HCT116 (cell line): ENCODE data around the gene BRINP1. TPM values are rescaled to one million over a fixed set of nuclear protein-coding genes. Genes with fewer than 3 reads are reported as not detected.

Source experiments
- ATAC-seq: fragments of 200-7000 bp; cut with Tn5 transposase; 2 replicates; pipeline ENCODE4 v1.9.1; 2020; ENCODE audit warnings: mild to moderate bottlenecking, moderate library complexity
- BruUV-seq: library from RNA; stranded (reverse); fragments of 400-500 nt; replicated peaks from 2 replicates; lab custom pipeline; 2021; lab: Mats Ljungman, UMichigan
- CTCF ChIA-PET: fragments of 300-600 bp; sonication (Branson Sonifier 250); formaldehyde crosslinking; loops from one replicate; lab custom pipeline; 2021; ENCODE audit warnings: antibody characterized with exemption; lab: Charles Lee
- POLR2A ChIA-PET: fragments of 300-600, 350-600 bp; sonication (Branson Sonifier 250); formaldehyde crosslinking; loops from one replicate; lab custom pipeline; 2021; ENCODE audit warnings: antibody characterized with exemption; lab: Charles Lee
- RAD21 ChIA-PET, 2 experiments: fragments of 300-600 bp; sonication (Branson Sonifier 250); formaldehyde crosslinking; loops; one replicate each; lab custom pipeline; 2023; ENCODE audit warnings: low total read pairs in 2 of 2; ENCODE audit not compliant: uncharacterized antibody in 2 of 2, unreplicated experiment in 2 of 2, low non-redundant PET in 1 of 2; lab: Charles Lee
- DNase-seq: peaks from one replicate; pipeline ENCODE4 v3.0.0-alpha.2; 2010; ENCODE audit warnings: low read depth, low spot score
- H2AFZ ChIP-seq: fragments of 200-600 bp; shearing (Covaris generic), sonication (generic); 2 replicates; pipeline ENCODE4 v1.6.1; 2017; ENCODE audit warnings: low read depth, mixed run types, mixed read lengths, antibody characterized with exemption, low read length; ENCODE audit not compliant: poor library complexity, severe bottlenecking
- H3K27ac ChIP-seq: 2 replicates; pipeline ENCODE4 v1.5.1; 2012; ENCODE audit warnings: low read depth, low read length
- H3K27me3 ChIP-seq: fragments of 200-600 bp; sonication (generic); 2 replicates; pipeline ENCODE4 v1.6.1; 2016; ENCODE audit warnings: mixed run types, low read length, mixed read lengths; ENCODE audit not compliant: insufficient read depth
- H3K36me3 ChIP-seq, 2 experiments: fragments of 200-500 bp in 1 of 2; fragments of 200-600 bp in 1 of 2; sonication (Bioruptor generic) in 1 of 2; sonication (generic) in 1 of 2; 2 replicates each; pipeline versions ENCODE4 v1.5.1 to v1.6.1; 2014 to 2016; ENCODE audit warnings: low read length in 2 of 2, inconsistent platforms in 1 of 2, mixed read lengths in 1 of 2, mixed run types in 1 of 2; ENCODE audit not compliant: insufficient read depth in 2 of 2, control insufficient read depth in 1 of 2
- H3K4me1 ChIP-seq, 2 experiments: fragments of 200-600 bp in 1 of 2; sonication (generic) in 1 of 2; 2 replicates each; pipeline versions ENCODE4 v1.5.1 to v1.6.1; 2012 to 2017; ENCODE audit warnings: low read length in 2 of 2, inconsistent platforms in 1 of 2, mild to moderate bottlenecking in 1 of 2, mixed read lengths in 1 of 2, mixed run types in 1 of 2, moderate library complexity in 1 of 2; ENCODE audit not compliant: insufficient read depth in 2 of 2, control insufficient read depth in 1 of 2
- H3K4me2 ChIP-seq: fragments of 200-600 bp; sonication (generic); 2 replicates; pipeline ENCODE4 v1.6.1; 2017; ENCODE audit warnings: mixed run types, low read length, mixed read lengths
- H3K4me3 ChIP-seq, 2 experiments: fragments of 200-600 bp in 1 of 2; sonication (generic) in 1 of 2; replicated peaks in 1 of 2; 2 replicates each; pipeline ENCODE4 v1.5.1; 2011 to 2016; ENCODE audit warnings: low read length in 2 of 2, control low read depth in 1 of 2, low read depth in 1 of 2, mild to moderate bottlenecking in 1 of 2, mixed read lengths in 1 of 2, mixed run types in 1 of 2
- H3K79me2 ChIP-seq: fragments of 200-600 bp; sonication (generic); 2 replicates; pipeline ENCODE4 v1.6.1; 2017; ENCODE audit warnings: mild to moderate bottlenecking, mixed run types, low read length, moderate library complexity, mixed read lengths; ENCODE audit not compliant: insufficient read depth
- H3K9ac ChIP-seq: fragments of 200-600 bp; sonication (generic); 2 replicates; pipeline ENCODE4 v1.6.1; 2016; ENCODE audit warnings: low read length, mixed read lengths
- H3K9me2 ChIP-seq: fragments of 200-600 bp; sonication (generic), shearing (Covaris generic); 2 replicates; pipeline ENCODE4 v1.6.1; 2017; ENCODE audit warnings: mixed run types, mild to moderate bottlenecking, moderate library complexity; ENCODE audit not compliant: insufficient read depth
- H3K9me3 ChIP-seq, 2 experiments: fragments of 200-500 bp in 1 of 2; fragments of 200-600 bp in 1 of 2; sonication (Bioruptor generic) in 1 of 2; sonication (generic) in 1 of 2; 2 replicates each; pipeline ENCODE4 v1.6.1; 2014 to 2017; ENCODE audit warnings: low read length in 2 of 2, mixed read lengths in 2 of 2, inconsistent platforms in 1 of 2, low read depth in 1 of 2, mild to moderate bottlenecking in 1 of 2, mixed run types in 1 of 2, moderate library complexity in 1 of 2; ENCODE audit not compliant: control insufficient read depth in 1 of 2, insufficient read depth in 1 of 2
- H4K20me1 ChIP-seq: fragments of 200-600 bp; sonication (generic), shearing (Covaris generic); 2 replicates; pipeline ENCODE4 v1.6.1; 2017; ENCODE audit warnings: mixed run types, mild to moderate bottlenecking, moderate library complexity; ENCODE audit not compliant: insufficient read depth
- CEBPB ChIP-seq: IDR thresholded peaks from 2 replicates; pipeline ENCODE4 v1.6.1; 2012; ENCODE audit warnings: low read depth
- EZH2 ChIP-seq: fragments of 200-600 bp; sonication (generic); IDR thresholded peaks from 2 replicates; pipeline ENCODE4 v1.6.1; 2017; ENCODE audit warnings: antibody characterized with exemption, mixed run types
- POLR2AphosphoS5 ChIP-seq: IDR thresholded peaks from 2 replicates; pipeline ENCODE4 v1.6.1; 2011; ENCODE audit warnings: mild to moderate bottlenecking, low read depth, low read length, moderate library complexity
- SIN3A ChIP-seq: IDR thresholded peaks from 2 replicates; pipeline ENCODE4 v1.6.1; 2012; ENCODE audit warnings: low read depth
- SP1 ChIP-seq: IDR thresholded peaks from 2 replicates; pipeline ENCODE4 v1.6.1; 2012; ENCODE audit warnings: low read depth
- SRF ChIP-seq: IDR thresholded peaks from 2 replicates; pipeline ENCODE4 v1.6.1; 2012; ENCODE audit warnings: low read depth
- ZFX ChIP-seq: fragments of 450-650 bp; IDR thresholded peaks from 2 replicates; pipeline ENCODE4 v1.6.1; 2017
- ZNF274 ChIP-seq: fragments of 200-500 bp; sonication (Bioruptor generic); IDR thresholded peaks from 2 replicates; pipeline ENCODE4 v1.6.1; 2014; ENCODE audit warnings: mild to moderate bottlenecking, low read depth, low read length, inconsistent platforms
- intact Hi-C: fragments of 100-400 bp; cut with micrococcal nuclease; formaldehyde crosslinking; loops from 2 replicates; pipeline ENCODE4 v1.10.0; 2022
- total RNA-seq: library from RNA; stranded (reverse); gene quantifications from one replicate; pipeline ENCODE4 v1.2.1, GENCODE V29; 2021; ENCODE audit not compliant: unreplicated experiment
- TF ChIP-seq, protein P1 (sequence below): IDR thresholded peaks from 2 replicates; pipeline ENCODE4 v1.6.1; 2011; ENCODE audit warnings: mild to moderate bottlenecking, low read length, moderate library complexity; ENCODE audit not compliant: insufficient replicate concordance; ENCODE audit errors: extremely low read depth
- TF ChIP-seq, protein P2 (sequence below): IDR thresholded peaks from 2 replicates; pipeline ENCODE4 v1.6.1; 2012

BRINP1 gene
- total RNA-seq, 1 experiment from 2014 or later: not detected

DNA sequence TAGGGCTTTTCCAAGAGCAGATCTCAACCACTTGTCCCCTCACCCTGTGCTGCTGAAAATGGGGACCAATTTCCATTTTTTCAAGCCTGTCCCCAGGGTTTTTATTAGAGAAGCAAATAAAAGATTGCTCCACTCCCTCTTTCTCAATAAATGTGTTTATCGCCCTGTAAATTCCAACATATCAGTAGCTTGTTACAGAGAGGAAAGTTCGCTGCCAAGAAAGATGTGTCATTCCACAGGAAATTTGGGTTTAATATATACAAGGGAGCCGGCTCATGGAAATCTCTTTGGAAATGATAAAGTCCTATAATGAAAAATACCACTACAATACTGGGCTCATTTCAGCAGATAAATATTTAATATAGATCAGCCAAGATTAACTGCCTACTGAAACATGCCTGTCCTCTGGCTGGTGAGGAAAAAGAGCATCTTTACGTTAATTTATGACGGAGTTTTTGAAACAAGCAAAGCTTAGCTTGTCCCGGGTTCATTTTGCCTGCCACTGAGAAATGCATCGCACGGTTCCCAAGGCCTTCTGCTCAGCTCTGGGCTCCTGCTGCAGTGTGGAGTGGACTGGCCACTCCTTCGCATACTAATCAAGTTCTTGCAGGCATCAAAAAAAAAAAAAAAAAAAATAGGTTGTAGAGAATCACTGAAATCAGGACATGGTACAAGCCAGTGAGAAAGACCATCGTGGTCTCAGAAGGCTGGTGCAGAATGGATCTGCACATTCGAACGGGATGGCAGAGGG is 84.5 kb downstream of the BRINP1 start:
- H3K9me3 ChIP-seq: peaks cover 0 to 11% of the 10 kb centered on the region in 2 experiments; a peak in 1 of 4 replicates
- no peak overlapping the region for H3K9ac ChIP-seq
- BruUV-seq: no TSS peak
- no peak overlapping the region for H3K4me2 ChIP-seq
- ATAC-seq (no peak), DNase-seq (no peak)
- H2AFZ ChIP-seq: no peak overlapping the region
- no peak for TF ChIP-seq SRF
- TF ChIP-seq, protein P1, sequence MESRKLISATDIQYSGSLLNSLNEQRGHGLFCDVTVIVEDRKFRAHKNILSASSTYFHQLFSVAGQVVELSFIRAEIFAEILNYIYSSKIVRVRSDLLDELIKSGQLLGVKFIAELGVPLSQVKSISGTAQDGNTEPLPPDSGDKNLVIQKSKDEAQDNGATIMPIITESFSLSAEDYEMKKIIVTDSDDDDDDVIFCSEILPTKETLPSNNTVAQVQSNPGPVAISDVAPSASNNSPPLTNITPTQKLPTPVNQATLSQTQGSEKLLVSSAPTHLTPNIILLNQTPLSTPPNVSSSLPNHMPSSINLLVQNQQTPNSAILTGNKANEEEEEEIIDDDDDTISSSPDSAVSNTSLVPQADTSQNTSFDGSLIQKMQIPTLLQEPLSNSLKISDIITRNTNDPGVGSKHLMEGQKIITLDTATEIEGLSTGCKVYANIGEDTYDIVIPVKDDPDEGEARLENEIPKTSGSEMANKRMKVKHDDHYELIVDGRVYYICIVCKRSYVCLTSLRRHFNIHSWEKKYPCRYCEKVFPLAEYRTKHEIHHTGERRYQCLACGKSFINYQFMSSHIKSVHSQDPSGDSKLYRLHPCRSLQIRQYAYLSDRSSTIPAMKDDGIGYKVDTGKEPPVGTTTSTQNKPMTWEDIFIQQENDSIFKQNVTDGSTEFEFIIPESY: no peak
- no peak for TF ChIP-seq ZFX
- TF ChIP-seq EZH2: no peak
- TF ChIP-seq SP1: no peak
- TF ChIP-seq CEBPB: no peak
- TF ChIP-seq SIN3A: no peak
- no peak for TF ChIP-seq POLR2AphosphoS5
- no peak for TF ChIP-seq ZNF274
- TF ChIP-seq, protein P2, sequence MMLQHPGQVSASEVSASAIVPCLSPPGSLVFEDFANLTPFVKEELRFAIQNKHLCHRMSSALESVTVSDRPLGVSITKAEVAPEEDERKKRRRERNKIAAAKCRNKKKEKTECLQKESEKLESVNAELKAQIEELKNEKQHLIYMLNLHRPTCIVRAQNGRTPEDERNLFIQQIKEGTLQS: no peak
- ChIA-PET CTCF (no interaction called here), RAD21 (no interaction called here), POLR2A (no interaction called here)
- H3K9me2 ChIP-seq: no peaks in the 10 kb centered on the region
- H3K79me2 ChIP-seq: no peaks in the 10 kb centered on the region
- no peaks in the 10 kb centered on the region for H3K4me1 ChIP-seq
- H3K36me3 ChIP-seq: no peaks in the 10 kb centered on the region
- no peak overlapping the region for H3K4me3 ChIP-seq
- H3K27ac ChIP-seq: no peak overlapping the region
- intact Hi-C loops: no loop called here
- no peaks in the 10 kb centered on the region for H3K27me3 ChIP-seq
- no peaks in the 10 kb centered on the region for H4K20me1 ChIP-seq
